Activated CD8-positive, alpha-beta T cell treated with anti-CD3 and anti-CD28 coated beads for 36 hours (primary cell): Measurements from ENCODE around the gene ADH7. TPM values are rescaled to one million over a fixed set of nuclear protein-coding genes. Genes with fewer than 3 reads are reported as not detected.

ENCODE experiments used
- ATAC-seq: fragments of 200-7000 bp; cut with Tn5 transposase; one replicate; pipeline ENCODE4 v1.10.0; 2021; ENCODE audit warnings: mild to moderate bottlenecking, moderate library complexity
- CTCF ChIA-PET: fragments of 350-600 bp; sonication (Branson Sonifier 250); formaldehyde crosslinking; loops from one replicate; lab custom pipeline; 2021; ENCODE audit warnings: antibody characterized with exemption; lab: Charles Lee
- POLR2A ChIA-PET: fragments of 350-600 bp; sonication (Branson Sonifier 250); formaldehyde crosslinking; loops from one replicate; lab custom pipeline; 2021; ENCODE audit warnings: antibody characterized with exemption; lab: Charles Lee
- DNase-seq: peaks from one replicate; pipeline ENCODE4 v3.0.0-alpha.2; 2020
- H3K27ac Mint-ChIP-seq: one replicate; pipeline ENCODE4 v1.8.0; 2021; ENCODE audit warnings: mild to moderate bottlenecking, mixed read lengths
- H3K27me3 Mint-ChIP-seq: one replicate; pipeline ENCODE4 v1.8.0; 2021; ENCODE audit warnings: mixed read lengths
- H3K36me3 Mint-ChIP-seq: one replicate; pipeline ENCODE4 v1.8.0; 2021; ENCODE audit warnings: low read depth, mixed read lengths
- H3K4me1 Mint-ChIP-seq: one replicate; pipeline ENCODE4 v1.8.0; 2021; ENCODE audit warnings: low read depth, mixed read lengths
- H3K4me3 Mint-ChIP-seq: one replicate; pipeline ENCODE4 v1.8.0; 2021; ENCODE audit warnings: mild to moderate bottlenecking, moderate library complexity, mixed read lengths
- H3K9me3 Mint-ChIP-seq: one replicate; pipeline ENCODE4 v1.8.0; 2021; ENCODE audit warnings: mixed read lengths
- CTCF ChIP-seq: fragments of 200-600 bp; IDR thresholded peaks from one replicate; pipeline ENCODE4 v1.8.0; 2022; ENCODE audit warnings: antibody characterized with exemption, mild to moderate bottlenecking
- intact Hi-C: fragments of 100-400 bp; cut with micrococcal nuclease; formaldehyde crosslinking; loops from one replicate; pipeline ENCODE4 v1.10.0; 2022
- total RNA-seq, 2 experiments: library from RNA; stranded (reverse); gene quantifications; one replicate each; pipeline ENCODE4 v1.2.3, GENCODE V29; 2021

Gene ADH7
- total RNA-seq, 2 experiments from 2014 or later, result not detected

- intact Hi-C loops, result no loop called here
- ChIA-PET CTCF (no interaction called here), POLR2A (no interaction called here)
- Mint-ChIP-seq H3K27me3 (peaks cover 2% of the 10 kb centered on the region), H3K36me3 (no peaks in the 10 kb centered on the region), H3K9me3 (no peaks in the 10 kb centered on the region), H3K4me3 (no peak overlapping the region), H3K4me1 (no peaks in the 10 kb centered on the region), H3K27ac (no peak overlapping the region)
- no peak for TF ChIP-seq CTCF
- DNase-seq (no peak), ATAC-seq (no peak)
These were observed 45.5 kb downstream of the ADH7 start for GRCh38 chr4:99389606-99390005.

DNA sequence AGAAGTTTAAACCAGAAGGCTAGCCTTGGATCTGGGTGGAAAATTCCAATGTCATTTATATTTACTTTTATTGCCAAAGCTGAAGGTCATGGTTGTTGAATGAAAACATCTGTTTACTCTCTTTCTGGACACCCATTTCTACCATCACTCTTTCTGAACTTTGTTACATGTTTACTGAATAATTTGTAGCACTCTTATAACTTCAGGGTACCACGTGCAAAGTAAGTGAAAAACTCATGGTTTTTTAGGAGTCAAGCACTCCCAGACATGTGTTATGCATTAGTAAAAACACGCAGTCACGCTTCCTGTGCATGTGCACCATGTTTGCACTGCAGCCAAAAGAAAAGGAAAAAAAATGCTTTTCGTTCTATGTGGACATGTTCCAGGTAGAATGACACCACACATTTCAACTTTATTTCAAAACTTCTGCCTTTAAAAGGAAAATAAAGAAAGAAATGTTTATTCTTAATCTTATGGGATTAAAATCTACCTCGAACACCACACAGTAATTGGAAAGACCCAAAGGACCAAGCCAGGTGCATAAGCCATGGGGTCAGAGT lies 51.2 kb downstream of the ADH7 start:
- POLR2A ChIA-PET, result interaction anchor here (0.5 kb wide), 1 partner anchor 1687 kb away, joined by 3 read pairs; no protein-coding TSS in a partner anchor

GRCh38 chr4:99383399-99383798 lies 51.7 kb downstream of the ADH7 start:
- H3K36me3 Mint-ChIP-seq, result no peaks in the 10 kb centered on the region
- H3K4me3 Mint-ChIP-seq, result no peak overlapping the region
- no peak for ATAC-seq
- POLR2A ChIA-PET, result interaction anchor here (0.5 kb wide), 1 partner anchor 1687 kb away, joined by 3 read pairs; no protein-coding TSS in a partner anchor
- no peaks in the 10 kb centered on the region for H3K9me3 Mint-ChIP-seq
- peaks cover 4% of the 10 kb centered on the region for H3K27me3 Mint-ChIP-seq
- no peak for TF ChIP-seq CTCF
- intact Hi-C loops, result no loop called here
- no peak overlapping the region for H3K27ac Mint-ChIP-seq
- no peaks in the 10 kb centered on the region for H3K4me1 Mint-ChIP-seq
- DNase-seq, result no peak
- CTCF ChIA-PET, result no interaction called here

More for the DNA sequence above, 51.2 kb downstream of the ADH7 start:
- TF ChIP-seq CTCF, result no peak
- no peak overlapping the region for H3K4me3 Mint-ChIP-seq
- ATAC-seq (no peak), DNase-seq (no peak)
- no peaks in the 10 kb centered on the region for H3K36me3 Mint-ChIP-seq
- H3K27ac Mint-ChIP-seq, result no peak overlapping the region
- peaks cover 4% of the 10 kb centered on the region for H3K27me3 Mint-ChIP-seq
- H3K4me1 Mint-ChIP-seq, result no peaks in the 10 kb centered on the region
- CTCF ChIA-PET, result no interaction called here
- intact Hi-C loops, result no loop called here
- no peaks in the 10 kb centered on the region for H3K9me3 Mint-ChIP-seq

DNA sequence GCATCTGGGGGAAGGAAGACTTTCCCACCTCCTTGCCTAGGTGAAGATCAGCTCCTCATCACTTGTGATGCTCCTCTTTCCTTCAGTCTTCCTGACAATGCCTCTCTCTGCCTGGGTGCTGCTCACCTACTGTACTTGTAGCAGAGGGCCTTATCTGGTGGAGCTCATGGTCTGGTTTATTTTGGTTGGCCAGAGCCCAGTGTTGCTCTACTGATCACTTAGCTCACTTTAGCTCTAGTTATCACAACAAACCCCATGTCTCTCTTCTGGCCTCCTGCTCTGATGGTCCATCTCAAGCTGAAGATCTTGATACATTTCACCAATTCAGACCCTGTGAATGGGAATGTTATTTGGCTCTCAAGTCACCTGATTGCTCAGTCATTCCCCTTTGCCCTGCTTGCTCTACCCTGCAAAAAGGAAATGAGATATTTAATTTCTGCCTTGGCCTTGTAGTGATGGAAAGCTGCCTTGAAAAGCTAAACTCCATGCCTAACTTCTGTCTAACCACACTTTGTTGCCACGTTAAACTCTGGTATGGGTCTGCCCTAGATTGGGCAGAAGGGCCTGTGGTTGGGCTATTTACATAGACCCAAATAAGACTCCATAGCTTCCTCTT lies 52.3 kb downstream of the ADH7 start:
- Mint-ChIP-seq H3K4me3 (no peak overlapping the region), H3K27me3 (peaks cover 4% of the 10 kb centered on the region), H3K9me3 (no peaks in the 10 kb centered on the region), H3K4me1 (no peaks in the 10 kb centered on the region), H3K27ac (no peak overlapping the region), H3K36me3 (no peaks in the 10 kb centered on the region)
- ATAC-seq, result no peak
- ChIA-PET POLR2A (no interaction called here), CTCF (no interaction called here)
- intact Hi-C loops, result no loop called here
- no peak for TF ChIP-seq CTCF
- no peak for DNase-seq

DNA sequence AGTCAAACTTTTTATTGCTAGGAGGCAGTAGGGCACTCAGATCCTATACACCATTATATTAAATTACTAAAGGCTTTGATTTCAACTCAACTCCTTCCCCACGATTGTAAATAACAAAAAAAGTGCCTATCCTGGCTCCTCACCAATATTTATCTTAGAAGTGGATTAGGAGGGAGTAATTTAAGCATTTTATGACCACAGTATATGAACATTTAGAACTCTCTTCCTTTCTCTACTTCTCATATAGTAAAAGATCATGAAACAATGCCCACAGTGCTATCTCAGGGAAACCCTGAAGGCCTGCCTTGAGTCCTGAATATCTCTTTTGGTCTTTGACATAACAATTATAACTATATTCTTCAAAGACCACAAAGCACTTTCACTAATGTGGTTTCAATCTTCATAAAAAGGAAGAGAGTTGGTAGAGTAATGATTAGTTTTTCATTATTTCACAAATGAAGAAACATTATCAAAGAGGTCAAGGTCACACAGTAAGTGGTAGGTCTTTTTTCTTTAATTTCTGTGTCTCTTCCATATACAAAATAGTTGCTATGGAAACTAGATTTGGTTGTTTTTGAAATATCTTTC lies 53.5 kb downstream of the ADH7 start:
- no peaks in the 10 kb centered on the region for H3K9me3 Mint-ChIP-seq
- CTCF ChIA-PET, result no interaction called here
- DNase-seq (no peak), ATAC-seq (no peak)
- no peaks in the 10 kb centered on the region for H3K4me1 Mint-ChIP-seq
- TF ChIP-seq CTCF, result no peak
- POLR2A ChIA-PET, result no interaction called here
- H3K27ac Mint-ChIP-seq, result no peak overlapping the region
- no peak overlapping the region for H3K4me3 Mint-ChIP-seq
- intact Hi-C loops, result no loop called here
- H3K27me3 Mint-ChIP-seq, result peaks cover 8% of the 10 kb centered on the region
- no peaks in the 10 kb centered on the region for H3K36me3 Mint-ChIP-seq
